Stimulated activated CD4-positive, alpha-beta T cell treated with anti-CD3 and anti-CD28 coated beads, Interleukin-1b, Interleukin-23, amount 100 ng/mL, for 4 hours (primary cell): Measurements from ENCODE around the gene DSCAM.

Experiments used
- DNase-seq, 2 donors: peaks; one replicate each; pipeline ENCODE4 v3.0.0-alpha.2; 2020; ENCODE audit warnings: low read depth in 2 of 2

DSCAM gene

DNA sequence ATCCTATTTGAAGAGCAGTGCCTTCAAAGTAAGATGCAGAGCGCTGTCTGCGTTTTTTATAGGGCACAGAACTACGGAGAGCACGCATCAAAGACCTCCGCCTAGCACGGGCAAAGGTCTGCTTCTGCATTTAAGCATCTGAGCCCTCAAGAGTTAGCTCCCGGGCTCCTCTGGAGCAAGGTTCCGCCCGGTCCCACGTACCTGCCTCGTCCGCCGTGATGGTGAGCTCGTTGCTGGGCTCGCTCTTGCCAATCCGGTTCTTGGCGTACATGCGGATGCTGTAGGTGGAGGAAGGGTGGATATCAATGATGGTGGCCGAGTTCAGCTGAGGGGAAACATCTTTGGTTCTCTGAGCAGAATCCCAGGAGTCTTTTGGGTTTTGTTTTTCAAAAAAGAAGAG lies 668.2 kb downstream of the DSCAM start:
- DNase-seq: no peak

DNA sequence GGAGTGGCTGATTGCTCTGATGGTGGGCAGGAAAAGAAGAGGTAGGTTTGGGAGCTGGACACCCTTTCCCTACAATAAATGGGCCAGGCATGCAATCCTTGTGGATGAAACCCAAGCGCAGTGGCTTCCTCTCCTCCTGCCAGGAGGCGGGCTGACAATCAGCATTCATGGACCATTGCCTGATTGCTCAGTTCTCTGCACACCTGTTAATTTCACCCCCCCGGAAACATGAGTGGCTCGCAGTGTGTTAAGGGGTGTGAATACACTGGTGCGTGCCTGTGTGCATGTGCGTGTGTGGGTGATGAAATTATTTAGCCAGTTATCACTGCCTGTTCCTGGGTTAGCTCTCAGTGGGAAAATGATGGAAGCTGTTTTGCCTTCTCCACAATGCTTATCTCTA lies 669.0 kb downstream of the DSCAM start:
- no peak for DNase-seq

DNA sequence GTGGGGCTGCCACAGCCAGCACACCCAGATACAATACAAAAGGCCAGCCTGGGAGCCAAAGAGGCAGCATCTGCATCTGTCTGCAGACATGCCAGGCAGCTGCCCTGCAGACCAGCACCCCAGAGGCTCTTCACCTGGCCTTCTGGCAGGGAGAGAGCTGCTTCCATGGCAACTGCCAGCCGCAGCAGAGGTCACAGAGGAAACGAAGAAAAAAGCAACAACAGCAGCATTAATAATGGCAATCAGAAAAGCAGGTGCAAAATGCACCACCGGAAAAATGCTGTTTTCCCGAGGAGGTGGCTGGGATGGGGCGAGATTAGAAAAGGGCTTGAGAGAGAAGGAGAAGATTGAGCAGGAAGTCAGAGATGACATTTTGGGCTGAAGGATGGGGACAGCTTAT lies 670.2 kb downstream of the DSCAM start:
- DNase-seq: no peak

DNA sequence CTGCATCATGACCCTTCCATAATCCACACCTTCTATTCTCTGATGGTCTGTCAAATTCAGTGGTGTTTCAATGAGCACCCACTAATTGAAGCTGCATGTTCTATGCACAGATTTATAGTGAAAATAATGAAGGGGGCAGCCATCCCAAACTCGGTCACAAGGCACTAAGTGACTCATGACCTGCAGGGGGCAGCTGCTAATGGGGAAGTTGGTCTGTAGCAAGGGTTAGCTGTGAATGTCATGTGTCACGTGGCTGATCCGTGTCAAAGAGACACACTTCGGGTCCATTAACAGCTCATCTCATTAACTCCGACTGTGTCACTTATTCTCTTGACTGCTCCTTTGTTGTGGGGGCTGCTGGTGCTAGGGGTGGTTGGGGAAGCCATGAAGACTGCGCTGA lies 673.1 kb downstream of the DSCAM start:
- DNase-seq: no peak

DNA sequence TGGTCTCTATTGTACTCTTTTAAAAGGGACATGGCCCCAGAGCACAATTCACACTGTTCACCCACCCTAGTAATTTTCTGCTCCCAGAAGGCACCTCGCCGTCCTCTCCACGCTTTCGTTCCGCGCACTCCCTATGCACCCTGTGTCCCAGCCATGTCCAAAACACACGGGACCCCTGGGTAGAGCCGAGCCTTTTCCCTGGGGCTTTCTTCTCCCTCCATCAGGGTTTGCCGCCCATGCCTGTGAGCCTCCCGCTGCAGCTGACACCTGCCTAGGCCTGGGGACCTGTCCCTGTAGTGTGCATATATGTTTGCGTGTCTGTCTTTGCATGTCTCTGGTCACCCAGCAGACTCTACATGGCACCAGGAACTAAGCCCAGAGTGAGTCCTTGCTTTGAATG lies 677.0 kb downstream of the DSCAM start:
- DNase-seq: no peak

DNA sequence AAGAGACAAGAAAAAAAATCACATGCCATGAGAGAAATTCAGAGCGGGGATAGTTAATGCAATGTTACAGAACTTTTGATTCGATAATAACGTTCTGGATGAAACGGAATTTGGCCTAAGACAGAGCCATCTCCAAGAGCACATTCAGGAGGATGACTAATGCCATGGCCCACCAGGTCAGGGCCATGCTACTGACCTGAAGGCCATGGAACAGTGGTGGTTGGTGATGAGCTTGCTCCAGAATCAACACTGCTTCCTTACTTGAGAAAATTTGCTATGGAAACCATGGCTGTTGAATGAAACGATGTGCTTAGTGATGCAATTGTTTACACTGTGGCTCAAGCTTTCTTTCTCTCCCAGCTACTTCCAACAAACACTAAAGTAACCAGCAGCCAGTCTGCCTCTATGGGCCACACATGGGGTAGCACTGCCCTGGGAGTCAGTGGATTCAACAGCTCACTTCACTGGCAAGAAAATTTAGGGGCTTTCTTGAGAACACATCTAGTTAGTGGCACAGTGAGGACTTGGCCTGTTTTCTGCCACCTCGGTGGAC lies 680.6 kb downstream of the DSCAM start:
- no peak for DNase-seq

DNA sequence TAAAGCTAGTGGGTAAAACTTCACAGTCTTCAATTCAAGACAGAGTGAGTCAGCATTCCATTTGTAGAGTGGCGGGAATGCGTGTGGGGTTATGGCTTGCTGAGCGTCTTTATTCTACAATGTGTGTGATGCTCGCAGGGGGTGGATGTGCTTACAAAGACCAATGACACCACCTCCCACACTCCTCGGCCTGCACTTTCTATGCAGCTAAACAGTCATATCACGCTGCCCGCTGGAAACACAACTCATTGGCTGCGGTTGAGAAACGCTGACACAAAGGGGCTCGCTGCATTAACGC lies 681.2 kb downstream of the DSCAM start:
- no peak for DNase-seq

GRCh38 chr21:40164905-40165772 lies 681.8 kb downstream of the DSCAM start:
- no peak for DNase-seq

GRCh38 chr21:40162075-40162474 lies 684.9 kb downstream of the DSCAM start:
- no peak for DNase-seq

DNA sequence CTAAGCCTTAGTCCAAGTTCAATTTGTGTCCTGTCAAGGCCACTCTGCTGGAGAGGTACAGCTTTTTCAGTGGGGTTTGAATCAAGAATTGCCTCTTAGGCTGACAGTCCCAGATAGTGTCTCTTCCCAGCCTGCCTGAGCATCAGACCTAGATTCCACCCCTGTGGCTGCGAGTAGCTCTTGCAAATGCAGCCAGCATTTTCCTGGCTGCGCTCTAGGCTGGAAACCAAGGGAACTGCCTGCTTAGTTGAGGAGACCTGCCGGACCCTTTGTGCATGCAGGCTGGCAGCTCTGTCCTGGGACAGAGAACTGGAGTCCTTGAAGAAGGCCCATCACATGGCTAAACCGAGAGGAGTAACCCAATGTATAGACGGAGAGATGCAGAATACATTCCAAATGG lies 686.0 kb downstream of the DSCAM start:
- no peak for DNase-seq

GRCh38 chr21:40158366-40158765 lies 688.6 kb downstream of the DSCAM start:
- DNase-seq: no peak

DNA sequence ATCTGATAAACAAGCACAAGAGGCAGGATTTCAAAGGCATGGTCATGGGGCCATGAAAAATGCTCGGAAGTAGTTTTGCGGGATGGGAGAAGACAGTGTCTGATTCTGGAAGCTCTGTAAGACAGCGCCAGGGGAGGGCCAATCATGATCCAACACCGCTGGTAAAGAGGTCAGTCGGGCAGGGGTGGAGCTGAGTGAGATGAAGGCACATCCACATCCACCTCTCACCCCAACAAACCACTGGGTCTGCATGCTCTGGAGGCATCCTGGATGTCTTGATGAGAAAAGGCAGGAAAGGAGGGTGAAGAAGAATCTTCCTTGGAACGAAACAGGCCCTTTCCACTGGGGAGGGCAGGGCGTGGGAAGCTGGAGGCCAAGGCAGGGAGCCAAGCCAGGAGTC lies 691.4 kb downstream of the DSCAM start:
- DNase-seq: no peak

- no peak for DNase-seq
Measured at GRCh38 chr21:40153351-40153750, 693.6 kb downstream of the DSCAM start.

DNA sequence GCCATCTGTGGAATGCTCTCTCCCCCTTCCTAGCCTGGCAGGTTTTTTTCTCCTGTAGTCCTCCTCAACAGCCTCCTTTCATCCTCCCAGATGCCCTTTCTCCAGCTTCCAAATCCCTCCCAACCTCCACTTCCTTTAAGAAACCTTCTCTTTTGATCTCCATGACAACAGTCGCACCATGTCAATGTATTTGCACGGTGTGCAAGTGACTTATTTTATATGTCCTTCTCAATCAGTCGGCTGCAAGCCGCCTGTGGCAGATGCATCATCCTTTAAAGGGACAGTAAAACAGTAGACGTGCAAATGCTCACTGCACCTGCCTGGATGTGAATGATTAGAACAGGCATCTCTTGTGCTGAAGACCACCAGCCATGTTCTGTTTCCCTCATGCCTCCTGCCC lies 694.5 kb downstream of the DSCAM start:
- DNase-seq: no peak

- DNase-seq: no peak
Measured at GRCh38 chr21:40151611-40152010, 695.3 kb downstream of the DSCAM start.

DNA sequence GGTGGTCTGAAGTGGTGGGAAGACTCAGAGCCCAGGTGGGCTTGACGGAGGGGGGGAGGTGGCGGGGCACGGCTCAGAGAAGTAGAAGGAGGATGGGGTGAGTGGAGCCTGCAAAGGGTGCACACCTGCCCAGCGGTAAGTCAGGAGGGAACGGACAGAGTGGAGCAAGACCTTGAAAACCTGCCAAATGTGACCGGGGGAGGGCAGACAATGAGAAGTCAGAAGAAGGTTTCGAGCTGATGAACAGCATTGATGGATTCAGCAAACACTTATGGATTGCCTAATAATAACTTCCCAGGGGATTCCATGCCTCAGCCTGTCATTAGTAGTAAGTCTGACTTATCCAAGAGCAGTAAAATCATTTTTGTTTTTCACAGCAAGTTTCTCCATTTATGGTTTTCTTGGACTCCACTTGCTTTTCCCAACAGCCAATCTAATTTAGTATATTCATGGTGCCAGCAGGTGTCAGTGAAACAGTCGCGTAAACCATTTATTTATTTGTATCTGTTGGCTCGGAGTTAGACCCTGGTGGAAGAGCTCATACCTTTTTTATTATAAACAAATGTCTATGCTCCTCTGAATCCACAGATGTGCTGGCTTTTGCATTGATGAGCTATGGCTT lies 700.6 kb downstream of the DSCAM start:
- no peak for DNase-seq

DNA sequence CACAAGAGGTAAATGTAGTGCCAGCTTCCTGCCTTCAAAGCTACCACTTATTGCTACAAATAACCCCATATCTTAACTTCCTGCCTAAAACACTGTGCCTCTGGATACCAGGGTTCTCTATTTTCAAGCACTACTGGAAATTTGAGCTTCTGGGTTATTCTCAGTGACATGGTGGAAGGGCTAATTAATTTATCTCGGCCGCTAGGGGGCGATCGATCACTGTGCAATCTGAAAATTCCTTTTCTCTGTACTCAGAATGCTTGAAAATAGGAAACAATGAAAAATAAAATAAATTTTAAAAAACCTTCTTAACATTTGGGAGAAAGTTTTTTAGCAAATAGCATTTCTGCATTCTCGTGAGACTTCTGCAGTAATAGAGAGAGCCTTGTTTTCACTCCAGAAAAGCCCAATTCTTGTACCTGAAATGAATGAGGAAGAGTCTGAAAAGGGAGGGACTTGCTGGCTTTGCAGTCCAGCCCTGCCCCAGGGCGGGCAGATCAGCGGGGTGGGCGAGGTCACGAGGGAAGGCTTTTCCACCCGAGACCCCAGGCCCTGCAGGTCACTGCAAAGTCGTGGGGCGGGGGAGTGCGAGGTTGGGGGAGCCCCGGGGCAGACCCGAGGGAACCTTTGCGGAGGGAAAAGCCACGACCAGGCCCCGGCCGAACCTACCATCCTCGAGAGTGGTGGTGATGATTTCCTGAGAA lies 703.0 kb downstream of the DSCAM start:
- peak; percentile 7 to 30 for DNase-seq

DNA sequence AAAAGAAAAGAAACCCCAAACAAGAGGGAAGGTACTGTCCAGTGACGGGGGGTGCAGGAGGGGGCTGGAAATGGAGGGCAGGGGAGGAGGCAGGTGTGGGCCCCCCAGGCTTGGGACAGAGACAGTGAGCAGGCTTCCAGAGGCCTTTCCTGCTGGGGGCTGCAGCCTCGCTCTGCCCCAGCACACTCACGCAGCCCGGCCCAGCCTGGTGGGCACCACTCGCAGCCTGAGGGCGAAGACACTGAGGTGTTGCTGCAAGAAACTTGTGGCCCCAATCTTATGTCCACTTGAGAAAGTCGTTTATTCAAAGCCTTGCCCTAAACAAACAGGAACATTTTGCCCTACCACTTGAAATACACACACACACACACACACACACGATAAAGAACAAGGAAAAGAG lies 705.3 kb downstream of the DSCAM start:
- DNase-seq: no peak

- DNase-seq: no peak
Measured at GRCh38 chr21:40140675-40141074, 706.3 kb downstream of the DSCAM start.

DNA sequence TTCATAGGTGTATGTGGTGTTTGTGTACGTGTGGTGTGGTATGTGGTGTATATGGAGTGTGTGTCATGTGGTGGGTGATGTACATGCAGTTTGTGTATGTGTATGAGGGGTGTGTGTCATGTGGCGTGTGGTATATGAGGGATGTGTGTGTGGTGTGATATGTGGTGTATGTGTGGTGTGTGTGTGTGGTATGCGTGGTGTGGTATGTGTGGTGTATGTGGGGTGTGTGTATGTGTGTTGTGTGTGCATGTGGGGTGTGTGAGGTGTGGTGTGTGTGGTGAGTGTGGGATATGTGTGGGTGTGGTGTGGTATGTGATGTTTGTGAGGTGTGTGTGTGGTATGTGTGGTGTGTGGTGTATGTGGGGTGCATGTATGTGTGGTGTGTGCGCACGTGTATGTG lies 707.3 kb downstream of the DSCAM start:
- no peak for DNase-seq

DNA sequence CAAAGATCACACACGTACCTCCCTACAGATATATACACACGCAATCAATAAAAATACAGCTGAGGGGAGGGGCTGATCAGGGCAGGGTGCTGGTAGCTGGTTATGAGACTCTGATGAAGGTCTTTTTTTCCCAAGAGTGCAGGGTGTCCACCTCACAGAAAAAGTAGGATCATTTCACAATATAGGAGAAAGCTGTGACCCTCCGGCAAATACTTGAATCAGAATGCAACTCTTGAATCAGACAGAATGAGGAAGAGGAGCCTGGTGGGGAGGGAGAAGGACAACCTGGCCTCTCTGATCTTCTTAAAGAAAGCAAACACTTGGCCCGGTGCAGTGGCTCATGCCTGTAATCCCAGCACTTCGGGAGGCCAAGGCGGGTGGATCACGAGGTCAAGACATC lies 710.4 kb downstream of the DSCAM start:
- no peak for DNase-seq

DNA sequence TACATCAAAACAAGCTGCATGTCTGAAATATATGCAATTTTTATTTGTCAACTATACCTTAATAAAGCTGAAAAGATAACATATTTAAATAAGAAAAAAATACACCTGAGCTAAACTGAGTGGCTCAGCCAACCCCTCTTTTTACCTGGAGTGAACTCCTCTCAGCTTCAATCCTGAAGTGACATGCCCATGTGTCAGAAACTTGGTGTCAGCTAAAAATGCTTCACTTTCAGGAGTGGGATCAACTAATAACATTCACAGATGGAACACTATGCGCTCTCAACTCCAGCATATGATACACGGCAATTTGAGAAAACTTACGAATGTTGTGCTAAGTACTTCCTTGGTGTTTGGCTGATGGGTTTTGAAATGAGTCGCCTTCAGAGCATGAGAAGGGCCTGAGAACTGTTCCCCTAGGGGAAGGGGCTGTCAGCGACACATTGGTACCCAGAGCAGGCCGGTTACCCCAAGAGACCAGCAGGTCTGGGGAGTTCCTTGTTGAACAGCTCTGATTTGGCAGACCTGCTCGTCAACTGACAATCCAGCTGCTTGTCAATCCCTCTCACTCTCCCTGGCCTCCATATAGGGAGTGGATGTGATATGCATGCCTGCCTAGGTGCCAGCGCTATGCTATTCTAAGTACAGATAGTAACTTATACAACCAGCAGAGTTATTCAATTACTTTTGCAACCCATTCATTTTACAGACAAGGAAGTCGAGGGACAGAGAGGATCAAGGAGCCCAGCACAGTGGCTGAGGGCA lies 712.0 kb downstream of the DSCAM start:
- no peak for DNase-seq
